Measurements from ENCODE around the gene TNRC6C.

GRCh38 chr17:78109489-78109761, 150.9 kb downstream of the TNRC6C start:
- TF ChIP-seq CTCF (optimal IDR thresholded peaks at IDR 0.05 in 1 of 3, IDR thresholded peaks at IDR 0.05 in 1 of 3, conservative IDR thresholded peaks at IDR 0.05 in 1 of 3; ENCODE audit: extremely low read depth in 1 of 3, insufficient read depth in 2 of 3, low read length in 3 of 3) (no peak), EZH2 (IDR thresholded peaks at IDR 0.05; ENCODE audit: low read length) (no peak)

Data from keratinocyte (primary cell).